Measurements from ENCODE around the gene GPR37.

The GPR37 gene

GRCh38 chr7:124790645-124791044 lies 25.1 kb upstream of the GPR37 start:
- TF ChIP-seq GATA3 (IDR thresholded peaks at IDR 0.05; ENCODE audit: low read depth, low read length) = no peak
- no peak for TF ChIP-seq GATA2 (IDR thresholded peaks at IDR 0.05; ENCODE audit: low read depth, low read length)

GRCh38 chr7:124785994-124786393 lies 20.4 kb upstream of the GPR37 start:
- no peak for TF ChIP-seq GATA2 (IDR thresholded peaks at IDR 0.05; ENCODE audit: low read depth, low read length)
- no peak for TF ChIP-seq GATA3 (IDR thresholded peaks at IDR 0.05; ENCODE audit: low read depth, low read length)

- TF ChIP-seq GATA3 (IDR thresholded peaks at IDR 0.05; ENCODE audit: low read depth, low read length) (no peak), GATA2 (IDR thresholded peaks at IDR 0.05; ENCODE audit: low read depth, low read length) (no peak)
Observed at GRCh38 chr7:124784879-124785818, 19.6 kb upstream of the GPR37 start.

GRCh38 chr7:124783271-124783670 lies 17.7 kb upstream of the GPR37 start:
- no peak for TF ChIP-seq GATA2 (IDR thresholded peaks at IDR 0.05; ENCODE audit: low read depth, low read length)

GRCh38 chr7:124781907-124782734 lies 16.5 kb upstream of the GPR37 start:
- TF ChIP-seq GATA2 (IDR thresholded peaks at IDR 0.05; ENCODE audit: low read depth, low read length) (no peak), GATA3 (IDR thresholded peaks at IDR 0.05; ENCODE audit: low read depth, low read length) (no peak)

- TF ChIP-seq GATA3 (IDR thresholded peaks at IDR 0.05; ENCODE audit: low read depth, low read length) (no peak), GATA2 (IDR thresholded peaks at IDR 0.05; ENCODE audit: low read depth, low read length) (no peak)
Observed at GRCh38 chr7:124781418-124781817, 15.8 kb upstream of the GPR37 start.

GRCh38 chr7:124780608-124781007 lies 15.0 kb upstream of the GPR37 start:
- TF ChIP-seq GATA2 (IDR thresholded peaks at IDR 0.05; ENCODE audit: low read depth, low read length) (no peak), GATA3 (IDR thresholded peaks at IDR 0.05; ENCODE audit: low read depth, low read length) (no peak)

- TF ChIP-seq GATA2 (IDR thresholded peaks at IDR 0.05; ENCODE audit: low read depth, low read length) (no peak), GATA3 (IDR thresholded peaks at IDR 0.05; ENCODE audit: low read depth, low read length) (no peak)
Observed at GRCh38 chr7:124780056-124780455, 14.5 kb upstream of the GPR37 start.

GRCh38 chr7:124779620-124780019 lies 14.0 kb upstream of the GPR37 start:
- TF ChIP-seq GATA2 (IDR thresholded peaks at IDR 0.05; ENCODE audit: low read depth, low read length) = no peak
- no peak for TF ChIP-seq GATA3 (IDR thresholded peaks at IDR 0.05; ENCODE audit: low read depth, low read length)

- TF ChIP-seq GATA2 (IDR thresholded peaks at IDR 0.05; ENCODE audit: low read depth, low read length) (no peak), GATA3 (IDR thresholded peaks at IDR 0.05; ENCODE audit: low read depth, low read length) (no peak)
Observed at GRCh38 chr7:124779194-124779593, 13.6 kb upstream of the GPR37 start.

- TF ChIP-seq GATA3 (IDR thresholded peaks at IDR 0.05; ENCODE audit: low read depth, low read length) = no peak
- no peak for TF ChIP-seq GATA2 (IDR thresholded peaks at IDR 0.05; ENCODE audit: low read depth, low read length)
Observed at GRCh38 chr7:124777268-124777667, 11.7 kb upstream of the GPR37 start.

- TF ChIP-seq GATA3 (IDR thresholded peaks at IDR 0.05; ENCODE audit: low read depth, low read length) (no peak), GATA2 (IDR thresholded peaks at IDR 0.05; ENCODE audit: low read depth, low read length) (no peak)
Observed at GRCh38 chr7:124776153-124776552, 10.6 kb upstream of the GPR37 start.

GRCh38 chr7:124775422-124775821 lies 9.8 kb upstream of the GPR37 start:
- TF ChIP-seq GATA2 (IDR thresholded peaks at IDR 0.05; ENCODE audit: low read depth, low read length) (no peak), GATA3 (IDR thresholded peaks at IDR 0.05; ENCODE audit: low read depth, low read length) (no peak)

GRCh38 chr7:124773938-124774337 lies 8.3 kb upstream of the GPR37 start:
- TF ChIP-seq GATA2 (IDR thresholded peaks at IDR 0.05; ENCODE audit: low read depth, low read length) (no peak), GATA3 (IDR thresholded peaks at IDR 0.05; ENCODE audit: low read depth, low read length) (no peak)

- TF ChIP-seq GATA3 (IDR thresholded peaks at IDR 0.05; ENCODE audit: low read depth, low read length) = no peak
- no peak for TF ChIP-seq GATA2 (IDR thresholded peaks at IDR 0.05; ENCODE audit: low read depth, low read length)
Observed at GRCh38 chr7:124773339-124773738, 7.7 kb upstream of the GPR37 start.
